ENCODE data around the gene GUCY1A2.
"Not testable (repeated sequence)": the region's sequence is repeated elsewhere in the genome, so short reads cannot be mapped to it uniquely, and the experiment has no call there.

- TF ChIP-seq CTCF (conservative IDR thresholded peaks at IDR 0.05; ENCODE audit: low read depth, low read length); EZH2 (IDR thresholded peaks at IDR 0.05; ENCODE audit: borderline replicate concordance, low read depth, low read length, poor library complexity, severe bottlenecking): not testable (repeated sequence)
These were observed 191.7 kb downstream of the GUCY1A2 start for GRCh38 chr11:106826558-106826957.
